Chondrocyte (in vitro differentiated cells): Measurements from ENCODE around the gene FAM163A. TPM values are rescaled to one million over a fixed set of nuclear protein-coding genes. Genes with fewer than 3 reads are reported as not detected.
A peak's percentile ranks its signal among the peaks of the same experiment; 100 is the strongest.
"Not testable (repeated sequence)": the region's sequence is repeated elsewhere in the genome, so short reads cannot be mapped to it uniquely, and the experiment has no call there.

Source experiments
- DNase-seq: peaks from one replicate; pipeline ENCODE4 v3.0.0; 2021; ENCODE audit warnings: mixed read lengths, low spot score
- H3K27ac Mint-ChIP-seq: one replicate; pipeline ENCODE4 v1.8.0; 2021; ENCODE audit warnings: mild to moderate bottlenecking, moderate library complexity, mixed read lengths; ENCODE audit not compliant: unreplicated experiment
- H3K27me3 Mint-ChIP-seq: 2 replicates; pipeline ENCODE4 v1.8.0; 2021; ENCODE audit warnings: low read depth, mixed read lengths
- H3K36me3 Mint-ChIP-seq: 2 replicates; pipeline ENCODE4 v1.8.0; 2021; ENCODE audit warnings: low read depth, mixed read lengths
- H3K4me1 Mint-ChIP-seq: 2 replicates; pipeline ENCODE4 v1.8.0; 2021; ENCODE audit warnings: low read depth, mild to moderate bottlenecking, mixed read lengths
- H3K4me3 Mint-ChIP-seq: one replicate; pipeline ENCODE4 v1.8.0; 2021; ENCODE audit warnings: mild to moderate bottlenecking, moderate library complexity, mixed read lengths; ENCODE audit not compliant: unreplicated experiment
- H3K9me3 Mint-ChIP-seq: 2 replicates; pipeline ENCODE4 v1.8.0; 2021; ENCODE audit warnings: low read depth, mixed read lengths
- total RNA-seq: library from RNA; stranded (reverse); gene quantifications from 3 replicates; pipeline ENCODE4 v1.2.1, GENCODE V29; 2021
- TF ChIP-seq, protein P1 (sequence below): fragments of 200-600 bp; sonication (generic); IDR thresholded peaks from 2 replicates; pipeline ENCODE4 v1.5.0; 2021; ENCODE audit warnings: antibody characterized with exemption, mild to moderate bottlenecking, moderate library complexity

Gene FAM163A
- total RNA-seq, 1 donor from 2014 or later = not detected

DNA sequence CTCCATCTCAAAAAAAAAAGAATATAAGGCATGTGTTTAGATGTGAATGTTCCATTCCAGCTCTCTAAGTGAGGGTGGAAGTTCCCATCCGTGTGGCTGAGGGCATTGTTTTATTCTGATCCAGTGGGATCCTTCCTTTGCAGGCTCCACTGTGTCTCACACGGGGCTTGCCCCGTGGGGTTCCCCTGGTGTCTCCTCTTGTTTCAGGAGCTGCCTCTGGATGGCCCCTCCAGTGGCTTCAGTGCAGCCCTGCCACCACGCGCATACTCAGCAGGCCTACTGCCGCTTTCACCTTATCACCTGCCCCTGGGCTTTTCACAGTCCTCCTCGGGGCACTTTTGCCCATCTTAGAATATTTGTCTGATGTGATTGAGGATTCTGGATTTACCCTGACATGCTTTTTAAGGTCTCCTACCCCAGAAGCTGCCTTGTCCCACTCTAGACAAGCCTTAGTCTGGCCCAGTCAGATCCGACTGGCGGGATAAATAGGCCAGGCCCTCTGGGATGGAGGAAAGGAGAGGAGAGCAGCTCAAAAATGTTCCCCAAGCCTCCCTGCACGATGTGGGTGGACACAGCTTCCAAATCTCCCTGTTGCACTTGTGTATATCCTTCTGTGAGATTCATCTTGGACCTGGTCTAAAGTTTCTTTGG, 55.2 kb downstream of the FAM163A start:
- Mint-ChIP-seq H3K4me1 (no peaks in the 10 kb centered on the region), H3K36me3 (no peaks in the 10 kb centered on the region), H3K4me3 (no peak overlapping the region), H3K27ac (no peak overlapping the region), H3K27me3 (peaks cover 39% of the 10 kb centered on the region), H3K9me3 (no peaks in the 10 kb centered on the region)
- TF ChIP-seq, protein P1, sequence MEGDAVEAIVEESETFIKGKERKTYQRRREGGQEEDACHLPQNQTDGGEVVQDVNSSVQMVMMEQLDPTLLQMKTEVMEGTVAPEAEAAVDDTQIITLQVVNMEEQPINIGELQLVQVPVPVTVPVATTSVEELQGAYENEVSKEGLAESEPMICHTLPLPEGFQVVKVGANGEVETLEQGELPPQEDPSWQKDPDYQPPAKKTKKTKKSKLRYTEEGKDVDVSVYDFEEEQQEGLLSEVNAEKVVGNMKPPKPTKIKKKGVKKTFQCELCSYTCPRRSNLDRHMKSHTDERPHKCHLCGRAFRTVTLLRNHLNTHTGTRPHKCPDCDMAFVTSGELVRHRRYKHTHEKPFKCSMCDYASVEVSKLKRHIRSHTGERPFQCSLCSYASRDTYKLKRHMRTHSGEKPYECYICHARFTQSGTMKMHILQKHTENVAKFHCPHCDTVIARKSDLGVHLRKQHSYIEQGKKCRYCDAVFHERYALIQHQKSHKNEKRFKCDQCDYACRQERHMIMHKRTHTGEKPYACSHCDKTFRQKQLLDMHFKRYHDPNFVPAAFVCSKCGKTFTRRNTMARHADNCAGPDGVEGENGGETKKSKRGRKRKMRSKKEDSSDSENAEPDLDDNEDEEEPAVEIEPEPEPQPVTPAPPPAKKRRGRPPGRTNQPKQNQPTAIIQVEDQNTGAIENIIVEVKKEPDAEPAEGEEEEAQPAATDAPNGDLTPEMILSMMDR = no peak
- peak; percentile 53 for DNase-seq

DNA sequence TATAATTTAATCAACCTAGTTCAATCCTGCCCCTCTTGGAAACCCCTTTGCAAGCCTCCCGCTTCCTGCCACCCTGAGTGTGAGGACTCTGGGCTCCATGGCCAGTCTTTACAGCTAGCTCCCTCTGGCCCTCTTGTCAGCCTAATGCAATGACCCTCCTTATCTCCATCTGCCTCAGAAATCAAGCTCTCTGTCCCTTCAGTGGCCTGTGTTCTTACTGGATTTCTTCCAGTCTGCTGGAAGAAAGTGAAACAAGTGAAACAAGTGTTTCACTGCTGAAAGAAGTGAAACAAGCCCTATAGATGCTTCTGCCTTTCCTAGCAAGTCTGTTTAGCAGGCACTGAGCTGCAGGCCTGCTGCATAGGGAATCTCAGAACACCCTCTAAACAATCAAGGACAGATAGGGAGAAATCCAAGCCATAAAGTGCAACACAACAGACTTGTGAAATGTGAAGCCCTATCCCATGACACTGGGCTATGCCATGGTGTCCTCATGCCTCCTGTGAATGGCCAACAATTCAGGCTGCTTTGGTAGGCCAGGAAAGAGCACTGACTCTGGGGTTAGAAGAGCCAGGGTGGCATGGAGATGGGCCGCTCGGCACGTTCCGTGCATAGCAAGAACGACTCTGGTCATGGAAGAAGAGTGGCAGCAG, 55.9 kb downstream of the FAM163A start:
- H3K27me3 Mint-ChIP-seq = peaks cover 39% of the 10 kb centered on the region
- H3K36me3 Mint-ChIP-seq = no peaks in the 10 kb centered on the region
- H3K9me3 Mint-ChIP-seq = no peaks in the 10 kb centered on the region
- DNase-seq = peak; percentile 37
- no peak overlapping the region for H3K4me3 Mint-ChIP-seq
- no peak overlapping the region for H3K27ac Mint-ChIP-seq
- TF ChIP-seq, protein P1 = no peak
- H3K4me1 Mint-ChIP-seq = no peaks in the 10 kb centered on the region

DNA sequence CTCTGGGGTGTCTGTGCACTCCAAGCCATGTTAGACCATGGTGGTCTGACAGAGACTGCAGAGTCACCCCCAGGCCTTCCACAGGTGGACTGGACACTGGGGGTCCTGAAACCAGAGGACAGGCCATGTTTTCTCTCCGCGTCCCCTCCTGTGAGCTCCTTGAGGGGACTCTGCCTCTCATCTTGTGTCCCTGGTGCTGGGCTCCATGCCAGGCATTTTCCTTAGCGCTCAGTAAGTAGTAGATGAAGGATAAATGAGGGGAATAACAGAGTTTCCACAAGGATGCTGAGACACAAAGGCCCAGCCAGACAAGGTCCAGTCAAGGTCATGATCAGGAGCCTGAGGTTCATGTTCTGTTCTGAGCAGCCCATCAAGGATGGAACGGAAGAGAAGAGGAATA, 57.4 kb downstream of the FAM163A start:
- Mint-ChIP-seq H3K36me3 (no peaks in the 10 kb centered on the region), H3K27me3 (peaks cover 35% of the 10 kb centered on the region), H3K9me3 (no peaks in the 10 kb centered on the region), H3K4me1 (no peaks in the 10 kb centered on the region), H3K27ac (no peak overlapping the region), H3K4me3 (no peak overlapping the region)
- peak; percentile 56 for DNase-seq
- TF ChIP-seq, protein P1 = no peak

DNA sequence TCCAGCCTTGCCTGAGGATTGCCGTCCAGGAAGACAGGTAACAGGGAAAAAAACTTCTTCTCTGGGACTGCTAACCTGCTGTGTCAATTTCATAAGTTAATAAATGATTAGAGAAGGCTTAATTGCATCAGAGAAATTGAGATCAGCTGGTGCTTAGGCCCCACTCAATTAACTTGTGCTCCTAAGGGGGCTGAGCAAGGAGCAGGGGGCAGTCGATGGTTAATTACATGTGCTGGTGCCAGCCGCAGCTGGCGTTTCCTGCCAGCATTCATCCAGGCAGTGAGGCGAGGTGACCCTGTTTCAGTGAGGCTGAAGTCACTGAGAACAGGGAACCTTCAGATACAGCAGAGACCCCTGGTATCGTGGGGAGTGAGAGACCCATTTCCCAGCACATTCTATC, 60.0 kb downstream of the FAM163A start:
- peaks cover 27% of the 10 kb centered on the region for H3K27me3 Mint-ChIP-seq
- no peaks in the 10 kb centered on the region for H3K36me3 Mint-ChIP-seq
- no peaks in the 10 kb centered on the region for H3K9me3 Mint-ChIP-seq
- TF ChIP-seq, protein P1 = no peak
- H3K4me3 Mint-ChIP-seq = no peak overlapping the region
- no peaks in the 10 kb centered on the region for H3K4me1 Mint-ChIP-seq
- peak; percentile 35 for DNase-seq
- no peak overlapping the region for H3K27ac Mint-ChIP-seq

DNA sequence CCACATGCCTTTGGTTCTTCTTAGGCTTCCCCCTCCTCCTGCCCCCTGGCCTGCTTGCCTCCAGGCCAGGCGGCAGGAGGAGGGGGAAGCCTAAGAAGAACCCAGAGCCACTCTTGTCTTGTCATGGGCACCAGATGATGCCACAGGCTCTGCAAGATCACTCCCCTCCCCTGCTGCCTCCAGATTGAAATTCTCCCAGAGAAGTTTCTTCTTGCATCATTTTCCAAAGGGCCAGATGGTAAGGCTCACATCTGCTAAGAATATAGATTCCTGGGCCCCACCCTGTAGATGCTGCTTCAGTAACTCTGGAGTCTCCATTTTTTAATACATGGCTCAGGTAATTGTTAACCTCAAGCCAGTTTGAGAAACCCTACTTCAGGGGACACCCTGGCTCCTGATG, 60.8 kb downstream of the FAM163A start:
- no peaks in the 10 kb centered on the region for H3K4me1 Mint-ChIP-seq
- H3K9me3 Mint-ChIP-seq = no peaks in the 10 kb centered on the region
- H3K4me3 Mint-ChIP-seq = no peak overlapping the region
- no peak for DNase-seq
- H3K27ac Mint-ChIP-seq = no peak overlapping the region
- H3K27me3 Mint-ChIP-seq = peaks cover 23% of the 10 kb centered on the region
- H3K36me3 Mint-ChIP-seq = no peaks in the 10 kb centered on the region
- TF ChIP-seq, protein P1 = no peak

DNA sequence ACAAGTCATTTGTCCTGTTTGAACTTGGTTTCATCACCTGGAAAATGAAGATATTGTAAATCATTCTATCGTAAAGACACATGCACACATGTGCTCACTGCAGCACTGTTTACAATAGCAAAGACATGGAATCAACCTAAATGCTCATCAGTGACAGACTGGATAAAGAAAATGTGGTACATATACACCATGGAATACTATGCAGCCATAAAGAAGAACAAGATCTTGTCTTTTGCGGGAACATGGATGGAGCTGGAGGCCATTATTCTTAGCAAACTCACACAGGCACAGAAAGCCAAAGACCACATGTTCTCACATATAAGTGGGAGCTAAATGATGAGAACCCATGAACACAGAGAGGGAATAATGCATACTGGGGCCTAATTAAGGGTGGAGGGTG, 61.3 kb downstream of the FAM163A start:
- DNase-seq, H3K4me3 Mint-ChIP-seq, H3K27ac Mint-ChIP-seq, H3K4me1 Mint-ChIP-seq, H3K36me3 Mint-ChIP-seq, H3K9me3 Mint-ChIP-seq: not testable (repeated sequence)
- peaks cover 20% of the 10 kb centered on the region for H3K27me3 Mint-ChIP-seq
